Stimulated activated CD4-positive, alpha-beta T cell treated with anti-CD3 and anti-CD28 coated beads, Interleukin-1b, Interleukin-23, amount 100 ng/mL, for 24 hours (primary cell): Measurements from ENCODE around the gene LMAN2L.
"Not testable (repeated sequence)": the region's sequence is repeated elsewhere in the genome, so short reads cannot be mapped to it uniquely, and the experiment has no call there.

Experiments used
- DNase-seq, 4 experiments: peaks; one replicate each; pipeline ENCODE4 v3.0.0-alpha.2; 2020; ENCODE audit warnings: low read depth in 4 of 4, low spot score in 1 of 4

The LMAN2L gene

GRCh38 chr2:96687711-96688640 lies 51.9 kb downstream of the LMAN2L start:
- no peak for DNase-seq

- DNase-seq: no peak
Measured at GRCh38 chr2:96687266-96687665, 52.6 kb downstream of the LMAN2L start.

- no peak for DNase-seq
Measured at GRCh38 chr2:96685577-96686459, 54.0 kb downstream of the LMAN2L start.

GRCh38 chr2:96684883-96685576 lies 54.8 kb downstream of the LMAN2L start:
- DNase-seq: no peak

- DNase-seq: no peak
Measured at GRCh38 chr2:96683972-96684820, 55.7 kb downstream of the LMAN2L start.

DNA sequence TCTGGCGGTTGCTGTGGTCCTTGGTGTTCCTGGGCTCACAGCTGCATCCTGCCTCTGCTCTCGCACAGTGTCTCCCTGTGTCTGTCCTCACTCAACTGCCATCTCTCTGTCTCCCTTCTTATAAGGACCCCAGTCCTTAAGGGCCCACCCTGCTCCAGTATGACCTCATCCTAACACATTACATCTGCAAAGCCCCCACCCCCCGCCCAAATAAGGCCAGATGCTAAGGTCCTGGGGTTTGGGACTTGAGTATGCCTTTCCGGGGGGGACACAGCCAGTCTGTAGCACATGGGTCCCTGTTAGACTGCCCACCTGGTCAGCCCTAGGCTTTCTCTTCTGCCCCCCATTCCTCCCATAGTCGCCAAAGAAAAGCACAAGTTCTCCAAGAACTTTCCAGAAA lies 56.6 kb downstream of the LMAN2L start:
- DNase-seq: no peak

GRCh38 chr2:96681540-96681939 lies 58.3 kb downstream of the LMAN2L start:
- DNase-seq: no peak

- DNase-seq: no peak
Measured at GRCh38 chr2:96680561-96681141, 59.2 kb downstream of the LMAN2L start.

GRCh38 chr2:96679848-96680247 lies 60.0 kb downstream of the LMAN2L start:
- no peak for DNase-seq

GRCh38 chr2:96669539-96670215 lies 70.2 kb downstream of the LMAN2L start:
- DNase-seq: no peak

DNA sequence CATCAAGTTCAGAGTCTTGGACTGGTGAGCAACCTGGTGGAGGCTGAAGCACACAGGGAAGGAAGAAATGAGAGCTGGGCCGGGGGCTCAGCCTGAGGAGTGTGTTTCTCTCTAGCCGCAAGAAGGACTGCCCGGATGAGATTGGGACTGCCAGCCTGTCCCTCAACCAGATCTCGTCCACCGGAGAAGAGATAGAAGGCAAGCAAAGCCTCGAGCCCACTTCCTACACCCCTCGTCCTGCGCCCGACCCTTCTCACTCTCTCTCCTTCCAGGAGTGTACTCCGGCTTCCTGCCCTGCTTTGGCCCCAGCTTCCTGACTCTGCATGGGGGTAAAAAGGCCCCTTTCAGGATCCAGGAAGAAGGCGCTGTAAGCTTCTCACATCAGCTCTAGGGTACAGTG lies 71.1 kb downstream of the LMAN2L start:
- no peak for DNase-seq

- not testable (repeated sequence) for DNase-seq
Measured at GRCh38 chr2:96665717-96666116, 74.1 kb downstream of the LMAN2L start.

DNA sequence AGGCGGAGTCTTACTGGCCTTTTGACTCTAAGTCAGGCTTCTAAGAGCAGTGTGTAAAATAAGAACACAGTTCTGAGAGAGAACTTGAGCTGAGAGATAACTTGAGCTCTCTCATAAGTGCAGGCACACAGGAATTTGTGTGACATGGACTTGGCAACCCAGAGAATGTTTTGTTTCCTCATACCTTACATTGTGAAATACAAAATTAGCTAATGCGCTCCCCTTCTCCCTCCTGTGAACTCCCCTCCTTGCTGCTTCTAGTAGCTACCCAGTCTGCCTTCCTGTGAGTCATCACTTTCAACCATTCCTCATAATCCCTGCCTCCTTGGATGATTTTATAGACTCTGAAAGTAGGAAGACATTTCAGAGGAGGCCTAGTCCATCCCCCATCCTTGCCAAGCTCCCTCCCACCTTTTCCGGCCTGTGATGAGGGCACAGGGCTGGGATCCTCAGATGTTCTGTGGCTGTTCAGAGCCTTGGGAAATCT lies 74.7 kb downstream of the LMAN2L start:
- DNase-seq: no peak

GRCh38 chr2:96664366-96664925 lies 75.4 kb downstream of the LMAN2L start:
- DNase-seq: no peak

- no peak for DNase-seq
Measured at GRCh38 chr2:96663829-96664228, 76.0 kb downstream of the LMAN2L start.

DNA sequence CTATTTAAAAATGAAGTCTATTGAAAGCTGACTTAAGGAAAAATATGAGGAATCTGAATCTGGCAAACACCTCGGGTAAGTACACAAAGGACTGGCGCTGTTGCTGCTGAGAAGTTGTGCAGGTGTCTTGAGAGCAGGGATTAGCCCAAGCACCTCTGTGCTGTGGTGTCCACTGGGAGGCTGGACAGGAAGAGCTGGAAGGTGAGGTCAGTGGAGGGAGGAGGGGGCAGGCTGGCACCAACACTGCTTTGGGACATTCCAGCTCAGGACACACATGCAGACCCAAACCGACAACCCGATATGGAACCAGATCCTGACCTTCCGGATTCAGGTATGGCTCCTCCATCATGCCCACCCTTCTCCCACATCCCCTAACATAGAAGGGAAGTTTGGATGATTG lies 76.7 kb downstream of the LMAN2L start:
- no peak for DNase-seq

DNA sequence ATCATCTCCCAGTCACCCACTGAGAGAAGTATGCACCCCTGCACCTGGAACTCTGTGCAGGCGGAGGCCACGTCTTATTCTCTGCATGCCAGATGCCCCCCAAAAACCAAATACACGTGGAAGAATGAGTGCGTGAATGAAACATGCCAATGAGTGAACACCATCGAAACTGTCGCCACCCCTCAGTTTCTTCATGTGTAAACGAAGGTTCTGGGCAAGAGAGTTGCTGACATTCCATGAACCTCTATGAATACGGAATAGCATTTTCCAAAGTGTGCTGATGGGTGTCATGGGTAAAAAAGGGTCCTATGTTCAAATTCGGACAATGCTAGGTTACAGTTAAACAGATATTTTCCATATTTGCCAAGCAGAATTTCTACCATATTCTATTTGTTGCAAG lies 77.5 kb downstream of the LMAN2L start:
- DNase-seq: no peak

DNA sequence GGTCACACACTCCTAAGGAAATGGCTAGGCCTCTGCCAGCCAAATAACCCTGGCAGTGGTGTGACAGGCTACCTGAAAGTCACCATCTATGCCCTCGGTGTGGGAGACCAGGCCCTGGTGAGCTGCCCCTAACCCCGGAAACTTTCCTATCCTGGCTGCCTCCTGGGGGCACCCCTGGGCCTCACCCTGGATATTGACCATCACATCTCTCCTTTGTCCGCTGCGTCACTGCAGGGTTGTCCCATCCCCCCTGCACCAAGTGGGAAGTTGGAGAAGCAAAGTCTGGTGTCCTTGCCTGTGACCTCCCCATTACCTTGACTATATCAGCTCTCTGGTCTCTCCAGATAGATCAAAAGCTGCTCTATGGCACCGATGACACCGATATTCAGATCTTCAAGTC lies 78.5 kb downstream of the LMAN2L start:
- no peak for DNase-seq

DNA sequence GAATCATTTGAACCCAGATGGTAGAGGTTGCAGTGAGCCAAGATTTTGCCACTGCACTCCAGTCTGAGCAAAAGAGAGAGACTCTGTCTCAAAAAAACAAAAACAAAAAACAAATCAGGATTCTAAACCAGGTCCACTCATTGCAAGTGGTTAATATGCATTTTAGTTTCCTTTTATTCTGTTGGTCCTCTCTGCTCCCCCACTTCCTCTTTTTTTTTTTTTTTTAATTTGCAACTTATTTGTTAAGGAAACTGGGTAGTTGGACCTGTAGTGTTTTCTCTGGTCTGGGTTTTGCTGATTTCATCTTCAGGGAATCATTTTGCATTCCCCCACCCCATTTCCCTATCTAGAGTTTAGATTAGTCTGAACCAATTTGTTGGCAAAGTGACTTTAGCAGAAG lies 83.3 kb downstream of the LMAN2L start:
- no peak for DNase-seq
